Epidermal melanocyte (primary cell): ENCODE measurements around the gene PIKFYVE.
"Not testable (repeated sequence)": the region's sequence is repeated elsewhere in the genome, so short reads cannot be mapped to it uniquely, and the experiment has no call there.

Experiments used
- DNase-seq: peaks from one replicate; pipeline ENCODE4 v3.0.0; 2011; ENCODE audit warnings: low spot score; ENCODE audit not compliant: insufficient read length

The PIKFYVE gene

DNA sequence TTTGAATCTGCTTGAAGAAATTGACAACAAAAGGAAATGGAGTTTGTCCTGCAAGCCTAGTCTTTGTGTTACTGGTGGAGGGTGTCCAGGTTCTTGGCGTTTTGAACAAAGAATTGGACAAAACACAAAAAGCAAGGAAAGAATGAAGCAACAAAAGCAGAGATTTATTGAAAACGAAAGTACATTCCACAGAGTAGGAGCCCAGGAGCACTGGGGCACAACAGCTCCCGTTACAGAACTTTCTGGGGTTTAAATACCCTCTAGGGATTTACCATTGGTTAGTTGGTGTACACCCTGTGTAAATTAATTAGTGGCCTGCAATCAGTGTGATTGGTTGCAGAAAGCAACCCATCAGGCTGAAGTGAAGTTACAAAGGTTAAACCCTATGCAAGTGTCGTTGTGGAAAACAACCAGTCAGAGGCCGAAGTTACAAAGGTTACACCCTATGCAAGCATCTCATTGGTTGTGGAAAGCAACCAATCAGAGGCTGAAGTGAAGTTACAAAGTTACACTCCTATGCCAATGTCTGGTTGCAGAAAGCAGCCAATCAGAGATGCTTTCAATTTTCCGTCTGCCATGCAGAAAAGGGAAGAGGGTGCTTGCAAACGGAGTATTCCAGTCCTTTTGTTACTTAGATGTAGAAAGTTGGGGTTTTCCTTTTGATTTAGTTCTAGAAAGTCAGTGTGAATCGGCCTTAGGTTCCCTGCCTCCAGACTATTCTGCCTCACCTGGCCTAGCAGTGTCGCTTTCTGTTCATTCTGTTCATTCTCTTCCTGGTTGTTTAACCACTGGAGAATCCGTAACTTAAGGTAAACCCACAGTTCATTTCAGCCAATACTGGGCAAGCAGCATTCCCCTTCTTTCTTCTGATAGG, 92.9 kb downstream of the PIKFYVE start:
- DNase-seq, result no peak

DNA sequence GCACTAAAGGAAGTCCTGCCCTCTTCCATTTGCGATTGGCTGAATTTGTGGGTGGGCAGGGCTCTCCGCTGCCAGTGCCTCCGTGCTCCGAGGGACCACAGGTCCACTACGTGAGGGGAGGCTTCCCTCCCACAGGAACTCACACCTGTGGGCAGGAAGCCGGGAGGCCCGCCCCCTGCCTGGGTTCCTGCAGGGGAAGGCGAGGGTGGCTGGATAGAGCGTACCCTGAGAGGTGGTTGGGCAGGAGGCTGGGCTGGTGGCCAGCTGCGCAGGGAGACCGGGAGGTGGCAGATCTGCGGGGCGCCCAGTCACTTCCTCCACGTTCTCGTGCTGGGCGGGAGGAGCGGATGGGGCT, 93.6 kb downstream of the PIKFYVE start:
- no peak for DNase-seq

DNA sequence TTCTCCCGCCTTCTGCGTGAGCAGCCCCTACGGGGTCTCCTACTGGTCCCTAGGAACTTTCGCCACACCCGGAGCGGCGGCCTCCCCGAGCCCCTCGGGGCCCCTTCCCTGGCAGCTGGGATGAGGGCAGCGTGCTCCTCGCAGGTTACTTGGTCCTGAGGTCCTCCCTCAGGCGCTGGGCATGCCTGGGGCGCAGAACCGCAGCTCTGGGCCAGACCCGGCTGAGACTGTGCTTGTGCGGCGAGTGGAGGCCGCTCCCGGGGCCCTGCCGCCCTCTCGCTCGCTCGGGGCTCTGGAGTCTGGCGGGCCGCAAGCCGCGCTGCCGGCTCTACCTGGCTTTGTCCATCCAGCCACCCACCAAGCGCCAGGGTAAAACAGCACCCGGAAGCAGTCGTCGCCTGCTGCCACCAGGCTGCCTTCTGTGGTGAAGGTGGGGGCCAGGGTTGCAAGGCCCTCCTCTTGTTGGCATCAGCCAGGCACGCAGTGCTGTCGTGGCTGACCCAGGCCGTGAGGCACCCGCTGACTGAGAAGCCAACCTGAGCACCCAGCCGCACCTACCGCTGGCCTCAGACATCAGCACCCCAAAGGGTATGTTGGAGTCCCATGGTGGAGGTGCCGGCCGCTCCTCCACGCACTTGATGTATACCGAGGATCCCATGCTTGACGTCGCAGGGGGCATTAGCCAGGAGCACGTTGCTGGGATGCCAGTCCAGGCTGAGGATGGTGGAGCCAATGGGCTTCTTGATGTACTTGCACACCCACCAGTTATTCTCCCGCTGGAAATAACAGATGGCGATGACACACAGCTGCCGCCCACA, 94.4 kb downstream of the PIKFYVE start:
- no peak for DNase-seq

DNA sequence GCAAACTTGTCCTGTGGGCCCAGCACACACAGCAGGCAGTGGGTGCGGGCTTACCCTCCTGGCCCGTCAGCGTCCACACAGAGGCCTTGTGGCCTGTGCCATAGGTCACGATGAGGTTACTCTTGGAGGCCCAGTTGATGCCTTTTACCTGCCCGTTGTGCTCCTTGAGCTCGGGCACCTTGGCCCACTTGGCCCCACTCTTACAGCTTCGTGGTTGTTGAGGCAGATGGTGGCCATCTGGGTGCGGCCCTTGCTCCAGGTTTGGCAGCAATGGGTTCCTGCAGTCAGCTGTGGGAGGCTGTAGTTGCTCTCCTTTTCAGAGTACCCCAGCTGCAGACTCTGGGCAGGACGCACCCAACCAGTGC, 95.0 kb downstream of the PIKFYVE start:
- DNase-seq, result no peak

DNA sequence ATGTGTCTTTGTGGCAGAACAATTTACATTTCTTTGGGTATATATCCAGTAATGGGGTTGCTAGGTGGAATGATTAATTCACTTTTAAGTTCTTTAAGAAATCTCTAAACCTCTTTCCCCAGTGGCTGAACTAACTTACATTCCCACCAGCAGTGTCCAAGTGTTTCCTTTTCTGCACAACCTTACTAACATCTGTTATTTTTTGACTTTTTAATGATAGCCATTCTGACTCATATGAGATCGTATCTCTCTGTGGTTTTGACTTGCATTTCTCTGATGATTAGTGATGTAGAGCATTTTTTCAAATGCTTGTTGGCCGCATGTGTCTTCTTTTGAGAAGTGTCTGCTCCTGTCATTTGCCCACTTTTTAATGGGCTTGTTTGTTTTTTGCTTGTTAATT, 97.4 kb downstream of the PIKFYVE start:
- DNase-seq, result no peak

DNA sequence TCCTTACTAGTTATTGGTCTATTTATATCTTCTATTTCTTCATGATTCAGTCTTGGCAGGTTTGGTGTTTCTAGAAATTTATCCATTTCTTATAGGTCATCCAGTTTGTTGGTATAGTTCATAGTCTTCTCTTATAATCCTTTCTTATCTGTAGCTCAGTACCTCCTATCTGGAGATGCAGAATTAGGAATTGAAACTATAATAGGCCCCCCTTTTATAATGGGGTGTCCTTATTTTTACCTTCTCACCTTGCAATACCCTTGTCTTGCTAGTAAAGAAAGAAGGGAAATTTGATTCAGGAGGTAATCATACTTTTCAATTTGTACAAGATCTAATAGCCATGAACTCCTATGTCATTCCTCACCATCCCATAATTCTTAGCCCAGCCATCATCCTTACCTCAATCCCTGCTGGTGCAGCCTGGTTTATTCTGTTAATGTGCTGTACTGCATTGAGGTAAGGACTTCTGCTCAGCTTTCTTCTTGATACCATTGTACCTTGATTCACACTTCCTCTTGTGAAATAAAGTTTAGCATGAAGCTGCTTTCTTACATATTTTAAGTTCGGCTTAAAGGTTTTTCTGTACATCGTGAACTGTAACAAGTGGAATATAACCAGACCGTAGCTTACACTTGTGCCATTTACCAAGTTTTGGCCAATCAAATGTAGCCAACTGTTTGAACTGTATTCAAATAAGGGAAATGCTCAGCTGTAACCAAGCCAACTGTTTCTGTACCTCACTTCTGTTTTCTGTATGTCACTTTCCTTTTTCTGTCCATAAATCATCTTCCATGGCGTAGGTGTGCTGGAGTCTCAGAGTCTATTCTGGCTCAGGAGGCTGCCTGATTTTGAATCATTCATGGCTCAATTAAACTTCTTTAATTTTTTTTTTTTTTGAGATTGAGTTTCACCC, 100.4 kb downstream of the PIKFYVE start:
- DNase-seq, result no peak

DNA sequence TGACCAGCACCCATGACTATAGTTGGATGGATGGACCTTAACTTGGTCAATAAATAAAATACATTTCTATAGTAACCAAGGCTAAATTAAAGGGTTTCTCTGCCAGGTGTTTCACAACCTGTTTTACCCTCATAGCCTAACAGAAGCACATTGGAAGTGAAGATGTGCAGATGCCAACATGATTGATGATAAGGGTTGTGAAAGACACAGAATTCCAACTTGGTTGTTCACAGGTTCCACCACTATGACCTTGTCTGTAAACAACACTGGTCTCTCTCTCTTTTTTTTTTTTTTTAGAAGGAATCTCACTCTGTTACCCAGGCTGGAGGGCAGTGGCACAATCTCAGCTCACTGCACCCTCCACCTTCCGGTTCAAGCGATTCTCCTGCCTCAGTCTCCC, 103.0 kb downstream of the PIKFYVE start:
- DNase-seq, result no peak

DNA sequence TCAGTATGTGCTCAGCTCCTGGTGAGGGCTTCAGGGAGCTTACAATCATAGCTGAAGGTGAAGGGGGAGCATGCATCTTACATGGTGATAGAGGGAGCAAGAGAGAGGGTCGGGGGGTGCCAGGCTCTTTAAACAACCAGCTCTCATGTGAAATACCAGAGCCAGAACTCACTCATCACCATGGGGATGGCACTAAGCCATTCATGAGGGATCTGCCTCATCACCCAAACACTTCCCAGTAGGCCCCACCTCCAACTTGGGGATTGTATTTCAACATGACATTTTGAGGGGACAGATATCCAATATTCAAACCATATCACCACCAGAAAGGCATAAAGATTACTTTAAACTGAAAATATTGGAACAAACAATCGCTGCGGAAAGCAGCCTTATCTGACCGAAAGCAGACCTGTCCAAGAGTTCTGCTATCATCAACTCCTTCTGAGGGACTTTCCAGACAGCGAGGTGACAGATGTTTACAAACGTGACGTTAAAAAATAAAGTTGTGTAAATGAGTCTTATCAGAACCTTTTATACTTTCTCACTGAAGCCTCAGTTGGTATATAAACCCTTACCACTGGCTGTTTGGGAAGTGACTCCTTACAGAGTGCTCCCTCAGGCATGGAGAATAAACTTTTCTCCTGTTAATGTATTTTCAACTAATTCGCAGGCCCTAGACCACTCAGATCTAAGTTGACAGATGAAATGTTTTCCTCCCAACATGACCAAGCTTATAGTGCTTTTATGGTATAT, 105.0 kb downstream of the PIKFYVE start:
- no peak for DNase-seq

DNA sequence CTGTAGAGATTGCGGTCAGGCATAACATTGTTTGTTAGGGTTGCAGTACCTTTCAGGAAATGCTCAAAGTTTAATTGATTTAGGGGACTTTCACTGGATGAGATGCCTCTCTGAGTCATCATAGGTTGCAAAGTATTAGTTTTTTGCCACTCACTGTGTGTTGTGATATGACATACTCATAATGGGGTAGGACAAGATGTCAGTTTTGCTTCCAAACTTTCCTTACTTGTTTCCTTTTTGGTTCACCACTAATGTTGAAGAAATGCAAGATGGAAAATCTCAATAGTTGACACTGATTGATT, 105.5 kb downstream of the PIKFYVE start:
- no peak for DNase-seq

DNA sequence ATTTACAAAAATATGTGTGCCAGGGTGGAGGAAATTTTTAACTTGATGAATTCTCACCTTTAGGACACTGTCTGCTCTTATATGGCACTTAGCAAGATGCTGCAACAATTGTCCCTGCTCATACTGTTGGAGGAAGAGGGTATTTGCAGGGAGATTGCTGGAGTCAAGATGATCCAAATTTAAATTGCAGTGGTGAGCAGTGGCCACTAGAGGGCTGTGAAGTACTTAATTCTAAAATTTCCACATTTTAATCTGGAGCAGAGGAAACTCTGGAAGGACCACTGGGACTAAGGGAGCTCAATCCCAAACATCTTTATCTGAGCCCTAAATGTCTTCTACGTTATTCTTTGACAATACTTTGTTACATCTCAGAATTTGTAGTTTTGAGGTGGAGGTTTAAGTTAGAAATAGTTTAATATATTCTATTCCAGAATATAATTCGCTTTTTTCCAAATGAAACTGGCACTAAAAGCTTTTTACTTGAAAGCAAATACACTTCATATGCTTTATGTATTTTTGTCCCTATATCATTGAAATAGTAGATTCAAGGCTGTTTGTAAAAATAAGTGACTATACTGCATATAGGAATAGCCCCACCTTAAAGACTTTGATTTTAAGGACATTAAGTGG, 107.5 kb downstream of the PIKFYVE start:
- DNase-seq, result peak; percentile 42

DNA sequence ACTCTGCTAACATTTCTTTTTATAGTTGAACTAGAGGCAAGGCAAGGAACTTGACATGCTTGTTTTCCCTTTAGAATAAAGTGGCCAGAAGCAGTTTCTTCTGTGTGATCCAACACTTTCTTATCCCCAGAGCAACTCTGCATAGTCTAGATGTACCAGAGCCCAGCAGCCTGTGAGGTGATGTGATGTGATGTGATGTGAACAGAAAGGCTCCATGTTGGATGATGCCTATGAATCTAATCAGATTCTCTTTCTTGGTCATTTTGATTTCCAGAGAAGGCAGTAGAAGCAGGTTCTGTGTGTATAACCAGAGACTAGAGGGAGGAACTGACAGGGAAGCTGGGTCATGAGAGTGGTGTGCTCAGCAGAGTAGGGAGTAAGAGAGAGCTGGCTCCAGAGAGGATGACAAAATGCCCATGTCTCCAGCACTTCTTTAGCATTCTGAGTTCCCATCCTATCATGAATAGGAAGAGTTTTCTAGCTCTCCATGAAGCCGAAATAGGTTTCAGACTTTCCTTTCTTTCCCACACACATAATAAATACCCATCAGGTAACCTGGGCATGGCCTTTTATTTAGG, 109.5 kb downstream of the PIKFYVE start:
- DNase-seq, result no peak

DNA sequence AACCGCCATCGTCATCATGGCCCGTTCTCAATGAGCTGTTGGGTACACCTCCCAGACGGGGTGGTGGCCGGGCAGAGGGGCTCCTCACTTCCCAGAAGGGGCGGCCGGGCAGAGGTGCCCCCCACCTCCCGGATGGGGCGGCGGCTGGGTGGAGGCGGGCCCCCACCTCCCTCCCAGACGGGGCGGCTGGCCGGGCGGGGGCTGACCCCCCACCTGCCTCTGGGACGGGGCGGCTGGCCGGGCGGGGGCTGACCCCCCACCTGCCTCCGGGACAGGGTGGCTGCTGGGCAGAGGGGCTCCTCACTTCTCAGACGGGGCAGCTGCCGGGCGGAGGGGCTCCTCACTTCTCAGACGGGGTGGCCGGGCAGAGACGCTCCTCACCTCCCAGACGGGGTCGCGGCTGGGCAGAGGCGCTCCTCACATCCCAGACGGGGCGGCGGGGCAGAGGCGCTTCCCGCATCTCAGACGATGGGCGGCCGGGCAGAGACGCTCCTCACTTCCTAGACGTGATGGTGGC, 111.3 kb downstream of the PIKFYVE start:
- not testable (repeated sequence) for DNase-seq

DNA sequence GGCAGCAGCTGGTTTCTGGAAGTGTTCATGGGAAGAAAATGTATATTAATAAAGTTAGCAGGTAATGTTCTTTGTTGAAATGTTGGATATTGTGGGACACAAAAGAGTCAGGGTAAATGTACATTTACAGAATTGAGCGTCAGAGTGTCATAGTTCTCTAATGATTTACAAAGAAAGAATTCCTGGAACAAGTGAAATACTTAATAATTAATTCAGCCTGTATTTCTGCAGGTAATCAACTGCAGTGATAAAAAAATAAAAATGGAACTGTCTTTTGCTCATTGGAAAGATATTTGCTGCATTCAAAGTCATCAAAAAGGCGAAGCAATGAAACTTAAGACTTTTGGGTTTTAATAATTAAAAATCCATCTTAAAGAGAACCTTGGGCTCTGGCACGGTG, 113.1 kb downstream of the PIKFYVE start:
- no peak for DNase-seq

DNA sequence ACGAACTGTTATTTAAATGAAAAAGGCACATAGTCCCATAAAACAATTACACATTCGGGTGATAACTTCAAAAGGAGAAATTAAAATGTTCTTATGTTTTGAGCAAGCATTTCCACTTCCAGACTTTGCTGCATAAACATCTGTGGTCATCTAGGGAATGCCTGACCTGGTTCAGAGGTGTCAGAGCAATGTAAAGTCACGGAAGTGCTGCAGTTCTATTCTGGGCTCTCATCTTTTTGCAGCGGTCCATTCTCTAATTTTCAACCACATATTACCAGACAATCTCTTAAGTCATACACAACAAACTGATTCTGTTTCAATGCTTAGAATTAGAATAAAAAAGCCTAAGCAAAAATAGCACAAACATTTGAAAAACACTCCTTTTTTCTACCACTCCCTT, 118.6 kb downstream of the PIKFYVE start:
- DNase-seq, result no peak

DNA sequence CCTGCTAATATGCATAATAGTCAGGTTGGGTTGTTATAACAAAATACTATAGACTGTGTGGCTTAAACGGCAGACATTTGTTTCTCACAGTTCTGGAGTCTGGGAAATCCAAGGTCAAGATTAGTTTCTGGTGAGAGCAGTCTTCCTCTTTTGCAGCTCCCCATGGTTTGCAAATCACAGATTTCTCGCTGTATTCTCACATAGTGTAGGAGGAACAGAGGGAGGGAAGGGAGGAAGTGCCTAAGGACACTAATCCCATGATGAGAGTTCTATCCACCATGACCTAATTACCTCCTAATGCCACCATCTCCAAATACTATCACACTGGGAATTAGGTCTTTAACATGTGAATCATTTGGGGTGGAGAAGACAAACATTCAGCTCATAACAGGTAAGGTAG, 120.5 kb downstream of the PIKFYVE start:
- DNase-seq, result no peak

DNA sequence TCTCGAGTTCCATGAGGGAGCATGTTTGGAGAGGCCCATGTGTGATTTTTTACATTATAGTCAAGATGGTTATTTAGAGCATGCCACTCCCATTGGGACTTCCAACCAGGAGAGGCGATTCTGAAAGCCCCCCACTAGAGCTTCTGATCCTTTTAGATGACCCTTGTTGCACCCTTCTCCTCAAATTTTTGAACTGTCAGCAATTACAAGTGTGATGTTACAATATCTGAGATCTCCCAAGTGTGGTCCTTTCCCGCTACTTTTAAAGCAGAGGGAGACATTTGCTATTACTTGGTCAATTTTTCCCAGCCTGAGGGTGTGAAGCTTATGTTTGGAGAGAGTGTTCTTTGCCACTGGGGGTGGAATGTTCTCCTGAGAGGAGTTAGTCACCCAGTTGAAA, 123.9 kb downstream of the PIKFYVE start:
- no peak for DNase-seq

DNA sequence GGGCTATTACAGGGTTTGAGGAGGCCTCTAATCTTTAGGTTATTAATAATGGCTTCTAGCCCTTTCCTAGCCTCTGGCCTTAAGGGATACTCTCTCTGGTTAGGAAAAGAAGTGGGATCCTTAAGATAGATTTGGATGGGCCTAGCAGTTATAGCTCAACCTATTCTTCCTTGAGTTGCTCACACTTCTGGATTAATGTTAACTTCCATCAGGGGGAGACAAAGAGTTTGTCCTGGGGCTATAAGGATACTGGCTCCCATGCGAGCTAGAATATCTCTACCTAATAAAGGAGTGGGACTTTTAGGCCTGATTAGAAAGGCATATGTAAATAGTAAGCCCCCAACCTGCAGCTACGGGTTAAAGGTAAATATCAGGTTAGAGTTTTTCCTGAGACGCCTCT, 126.2 kb downstream of the PIKFYVE start:
- DNase-seq, result no peak

DNA sequence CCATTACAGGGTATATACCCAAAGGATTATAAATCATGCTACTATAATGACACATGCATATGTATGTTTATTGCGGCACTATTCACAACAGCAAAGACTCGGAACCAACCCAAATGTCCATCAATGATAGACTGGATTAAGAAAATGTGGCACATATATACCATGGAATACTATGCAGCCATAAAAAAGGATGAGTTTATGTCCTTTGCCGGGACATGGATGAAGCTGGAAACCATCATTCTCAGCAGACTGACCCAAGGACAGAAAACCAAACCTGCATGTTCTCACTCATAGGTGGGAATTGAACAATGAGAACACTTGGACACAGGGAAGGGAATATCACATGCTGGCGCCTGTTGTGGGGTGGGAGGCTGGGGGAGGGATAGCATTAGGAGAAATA, 130.7 kb downstream of the PIKFYVE start:
- DNase-seq, result not testable (repeated sequence)

DNA sequence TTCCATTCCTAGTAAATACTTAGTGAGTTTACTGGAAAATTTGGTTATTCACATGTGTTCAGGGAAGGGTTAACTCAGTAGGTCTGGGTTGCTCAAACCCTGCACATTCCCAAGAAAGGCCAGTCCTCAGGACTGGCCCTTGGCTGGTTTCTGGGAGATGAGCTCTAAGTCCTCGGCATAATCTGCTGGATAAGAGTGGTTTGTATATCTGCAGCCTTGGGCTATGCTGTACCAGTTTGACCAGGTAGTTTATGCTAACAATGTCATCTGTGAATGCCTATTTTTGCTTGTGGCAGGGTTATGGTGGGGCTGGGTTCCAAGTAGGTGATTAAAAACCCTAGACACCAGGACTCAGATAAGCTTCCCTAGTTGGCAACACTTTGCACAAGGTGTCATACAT, 133.1 kb downstream of the PIKFYVE start:
- DNase-seq, result no peak
